CD14-positive monocyte (primary cell): ENCODE results near the gene NUDT8. TPM values are rescaled to one million over a fixed set of nuclear protein-coding genes. Genes with fewer than 3 reads are reported as not detected.

Experiments
- DNase-seq, 3 donors: peaks; one replicate each; pipeline ENCODE4 v3.0.0-alpha.2; 2011 to 2022
- H2AFZ ChIP-seq: 2 replicates; pipeline ENCODE4 v1.6.0; 2012; ENCODE audit warnings: mild to moderate bottlenecking, low read depth, low read length, inconsistent platforms; ENCODE audit not compliant: insufficient read depth, poor library complexity, severe bottlenecking
- H3K27ac ChIP-seq, 2 donors: 1 replicate in 1 of 2; 2 replicates in 1 of 2; pipeline ENCODE4 v1.5.1; 2012 to 2013; ENCODE audit warnings: low read length in 2 of 2, control low read depth in 1 of 2, inconsistent platforms in 1 of 2, low read depth in 1 of 2, mild to moderate bottlenecking in 1 of 2
- H3K27me3 ChIP-seq, 2 donors: one replicate each; pipeline versions ENCODE4 v1.6.0 to v1.6.1; 2011 to 2013; ENCODE audit warnings: low read length in 2 of 2; ENCODE audit not compliant: control insufficient read depth in 2 of 2, insufficient read depth in 2 of 2
- H3K36me3 ChIP-seq, 2 donors: replicated peaks in 1 of 2; 1 replicate in 1 of 2; 2 replicates in 1 of 2; pipeline versions ENCODE4 v1.5.1 to v1.6.1; 2012 to 2013; ENCODE audit warnings: low read length in 2 of 2, control low read depth in 1 of 2, inconsistent platforms in 1 of 2, mild to moderate bottlenecking in 1 of 2; ENCODE audit not compliant: insufficient read depth in 2 of 2, control insufficient read depth in 1 of 2
- H3K4me1 ChIP-seq, 2 donors: 1 replicate in 1 of 2; 2 replicates in 1 of 2; pipeline versions ENCODE4 v1.5.1 to v1.6.1; 2012 to 2013; ENCODE audit warnings: low read length in 2 of 2, control low read depth in 1 of 2, inconsistent platforms in 1 of 2, mild to moderate bottlenecking in 1 of 2, moderate library complexity in 1 of 2; ENCODE audit not compliant: insufficient read depth in 2 of 2, control insufficient read depth in 1 of 2
- H3K4me2 ChIP-seq: replicated peaks from 2 replicates; pipeline ENCODE3; 2012; ENCODE audit warnings: low read length, moderate library complexity, mild to moderate bottlenecking; ENCODE audit not compliant: poor library complexity, severe bottlenecking; ENCODE audit errors: extremely low read depth
- H3K4me3 ChIP-seq, 3 experiments: fragments of 200-600 bp in 1 of 3; sonication (generic) in 1 of 3; replicated peaks in 1 of 3; 1 replicate in 2 of 3; 2 replicates in 1 of 3; pipeline ENCODE4 v1.5.1; 2011 to 2013; ENCODE audit warnings: low read length in 3 of 3, mild to moderate bottlenecking in 3 of 3, control low read depth in 2 of 3, low read depth in 2 of 3, inconsistent platforms in 1 of 3, moderate library complexity in 1 of 3
- H3K79me2 ChIP-seq: 2 replicates; pipeline ENCODE4 v1.6.0; 2012; ENCODE audit warnings: mild to moderate bottlenecking, control low read depth, inconsistent platforms, low read length, moderate library complexity; ENCODE audit not compliant: insufficient read depth
- H3K9ac ChIP-seq: 2 replicates; pipeline ENCODE4 v1.6.0; 2017; ENCODE audit warnings: low read length, mild to moderate bottlenecking; ENCODE audit not compliant: insufficient read depth, poor library complexity, severe bottlenecking
- H3K9me3 ChIP-seq, 2 donors: replicated peaks in 1 of 2; 1 replicate in 1 of 2; 2 replicates in 1 of 2; pipeline versions ENCODE4 v1.5.1 to v1.6.1; 2012 to 2013; ENCODE audit warnings: low read length in 2 of 2, control low read depth in 1 of 2; ENCODE audit not compliant: control insufficient read depth in 1 of 2, insufficient read depth in 1 of 2
- H4K20me1 ChIP-seq: 2 replicates; pipeline ENCODE4 v1.6.0; 2012; ENCODE audit warnings: mild to moderate bottlenecking, low read length, control low read depth, moderate library complexity; ENCODE audit not compliant: insufficient read depth
- H3K27ac Mint-ChIP-seq, 7 donors: one replicate each; pipeline ENCODE4 v1.8.0; 2020; ENCODE audit warnings: mild to moderate bottlenecking in 7 of 7, mixed read lengths in 7 of 7, moderate library complexity in 6 of 7, inconsistent platforms in 2 of 7
- H3K27me3 Mint-ChIP-seq, 3 donors: one replicate each; pipeline ENCODE4 v1.8.0; 2021 to 2022; ENCODE audit warnings: low read depth in 3 of 3, mild to moderate bottlenecking in 3 of 3, mixed read lengths in 3 of 3, moderate library complexity in 3 of 3, inconsistent platforms in 1 of 3
- H3K36me3 Mint-ChIP-seq, 2 donors: one replicate each; pipeline ENCODE4 v1.8.0; 2020; ENCODE audit warnings: mixed read lengths in 2 of 2, inconsistent platforms in 1 of 2, mild to moderate bottlenecking in 1 of 2
- H3K4me1 Mint-ChIP-seq: one replicate; pipeline ENCODE4 v1.8.0; 2020; ENCODE audit warnings: mild to moderate bottlenecking, mixed read lengths
- H3K4me3 Mint-ChIP-seq, 2 donors: one replicate each; pipeline ENCODE4 v1.8.0; 2020; ENCODE audit warnings: mild to moderate bottlenecking in 2 of 2, mixed read lengths in 2 of 2, moderate library complexity in 1 of 2
- H3K9me3 Mint-ChIP-seq, 7 donors: one replicate each; pipeline ENCODE4 v1.8.0; 2020 to 2022; ENCODE audit warnings: mixed read lengths in 7 of 7, mild to moderate bottlenecking in 6 of 7, moderate library complexity in 6 of 7, inconsistent platforms in 2 of 7
- WGBS: methylation state at CpG from one replicate; pipeline ENCODE4 v1.1.5; 2013; ENCODE audit warnings: missing lambda C conversion rate; ENCODE audit not compliant: insufficient coverage; 5-methylcytosine and 5-hydroxymethylcytosine counted together
- intact Hi-C, 2 donors: fragments of 100-400 bp; cut with micrococcal nuclease; formaldehyde crosslinking; loops; one replicate each; pipeline versions ENCODE4 v1.15.0 to v1.15.1; 2023
- polyA plus RNA-seq, 3 donors: library from polyadenylated mRNA; depleted of rRNA in 1 of 3; unstranded in 2 of 3; stranded (reverse) in 1 of 3; fragments of 300-500 nt in 2 of 3; fragments of >200 nt in 1 of 3; fragmentation: Illumina TruSeq in 2 of 3; gene quantifications; 1 replicate in 2 of 3; 2 replicates in 1 of 3; pipeline ENCODE4 v1.2.3, GENCODE V29; 2012 to 2021
- TF ChIP-seq, protein P1 (sequence below): fragments of 200-600 bp; IDR thresholded peaks from one replicate; pipeline ENCODE4 v1.8.0; 2022; ENCODE audit warnings: antibody characterized with exemption, mild to moderate bottlenecking

The NUDT8 gene
- polyA plus RNA-seq, 3 donors: 0.92 to 1.4 (median 1.3) TPM

DNA sequence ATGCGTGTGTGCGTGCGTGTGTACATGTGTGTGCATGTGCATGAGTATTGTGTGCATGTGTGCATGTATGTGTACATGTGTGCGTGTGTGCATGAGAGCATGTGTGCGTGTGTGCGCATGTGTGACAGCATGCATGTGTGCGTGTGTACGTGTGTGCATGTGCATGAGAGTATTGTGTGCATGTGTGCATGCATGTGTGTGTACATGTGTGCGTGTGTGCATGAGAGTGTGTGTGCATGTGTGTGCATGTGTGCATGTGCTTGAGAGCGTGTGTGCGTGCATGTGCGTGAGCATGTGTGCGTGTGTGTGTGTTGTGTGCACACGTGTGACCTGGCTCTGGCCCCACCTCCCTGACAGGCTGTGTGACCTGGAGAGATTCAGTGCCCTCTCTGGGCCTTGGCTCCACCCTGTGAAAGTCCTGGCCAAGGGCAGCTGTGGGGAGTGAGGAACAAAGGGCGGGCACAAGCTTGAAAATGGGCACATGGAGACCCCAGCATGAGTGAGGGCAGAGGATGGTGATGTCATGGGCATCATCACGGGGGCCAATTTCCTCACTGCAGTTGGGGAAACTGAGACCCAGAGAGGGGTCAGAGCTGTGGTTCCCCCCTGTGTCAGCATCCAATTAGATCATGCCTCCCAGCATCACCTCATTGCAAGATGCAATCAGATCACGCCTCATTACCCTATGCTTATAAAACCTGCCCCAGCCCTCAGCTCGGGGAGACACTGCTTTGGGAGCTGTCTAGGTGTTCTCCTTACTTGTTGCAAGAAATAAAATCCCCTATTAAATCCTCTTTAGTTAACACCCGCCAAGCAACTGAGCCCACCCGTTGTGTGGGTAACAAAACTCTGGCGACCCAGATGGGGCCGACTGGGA lies 20.1 kb upstream of the NUDT8 start:
- peak overlapping the region; percentile 79 for H2AFZ ChIP-seq

More for the DNA sequence above, 20.1 kb upstream of the NUDT8 start:
- 66% methylated on average over 21 of the region's 22 CpGs for WGBS
- Mint-ChIP-seq H3K36me3 (no peaks in the 10 kb centered on the region), H3K9me3 (peaks cover 0 to 9% (median 4%) of the 10 kb centered on the region in 7 donors), H3K27me3 (peaks cover 15 to 33% (median 29%) of the 10 kb centered on the region in 3 donors), H3K4me3 (peak overlapping the region; percentile 85 to 94), H3K27ac (peak overlapping the region in 4 of 7 donors; percentile 20 to 86 (median 38)), H3K4me1 (peaks cover 45% of the 10 kb centered on the region)
- Histone ChIP-seq H3K4me1 (peaks cover 41 to 50% of the 10 kb centered on the region in 2 donors), H3K79me2 (no peaks in the 10 kb centered on the region), H3K36me3 (no peaks in the 10 kb centered on the region), H4K20me1 (no peaks in the 10 kb centered on the region), H3K27me3 (peaks cover 0 to 20% of the 10 kb centered on the region in 2 donors), H3K9ac (peak overlapping the region; percentile 67), H3K27ac (no peak overlapping the region), H3K4me3 (peak overlapping the region; percentile 45 to 82 (median 45)), H3K9me3 (peaks cover 0 to 4% of the 10 kb centered on the region in 2 donors), H3K4me2 (peak overlapping the region; percentile 75)
- TF ChIP-seq, protein P1, sequence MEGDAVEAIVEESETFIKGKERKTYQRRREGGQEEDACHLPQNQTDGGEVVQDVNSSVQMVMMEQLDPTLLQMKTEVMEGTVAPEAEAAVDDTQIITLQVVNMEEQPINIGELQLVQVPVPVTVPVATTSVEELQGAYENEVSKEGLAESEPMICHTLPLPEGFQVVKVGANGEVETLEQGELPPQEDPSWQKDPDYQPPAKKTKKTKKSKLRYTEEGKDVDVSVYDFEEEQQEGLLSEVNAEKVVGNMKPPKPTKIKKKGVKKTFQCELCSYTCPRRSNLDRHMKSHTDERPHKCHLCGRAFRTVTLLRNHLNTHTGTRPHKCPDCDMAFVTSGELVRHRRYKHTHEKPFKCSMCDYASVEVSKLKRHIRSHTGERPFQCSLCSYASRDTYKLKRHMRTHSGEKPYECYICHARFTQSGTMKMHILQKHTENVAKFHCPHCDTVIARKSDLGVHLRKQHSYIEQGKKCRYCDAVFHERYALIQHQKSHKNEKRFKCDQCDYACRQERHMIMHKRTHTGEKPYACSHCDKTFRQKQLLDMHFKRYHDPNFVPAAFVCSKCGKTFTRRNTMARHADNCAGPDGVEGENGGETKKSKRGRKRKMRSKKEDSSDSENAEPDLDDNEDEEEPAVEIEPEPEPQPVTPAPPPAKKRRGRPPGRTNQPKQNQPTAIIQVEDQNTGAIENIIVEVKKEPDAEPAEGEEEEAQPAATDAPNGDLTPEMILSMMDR: no peak
- intact Hi-C loops: no loop called here
- no peak for DNase-seq
